Hair follicular keratinocyte (primary cell): ENCODE results near the gene GSPT2. TPM values are rescaled to one million over a fixed set of nuclear protein-coding genes. Genes with fewer than 3 reads are reported as not detected.

Source experiments
- total RNA-seq: library from RNA; depleted of rRNA; stranded (reverse); fragments of >200 nt; gene quantifications from 2 replicates; pipeline ENCODE4 v1.2.3, GENCODE V29; 2015

The GSPT2 gene
- 3.0 and 3.4 TPM in 2 replicates for total RNA-seq

DNA sequence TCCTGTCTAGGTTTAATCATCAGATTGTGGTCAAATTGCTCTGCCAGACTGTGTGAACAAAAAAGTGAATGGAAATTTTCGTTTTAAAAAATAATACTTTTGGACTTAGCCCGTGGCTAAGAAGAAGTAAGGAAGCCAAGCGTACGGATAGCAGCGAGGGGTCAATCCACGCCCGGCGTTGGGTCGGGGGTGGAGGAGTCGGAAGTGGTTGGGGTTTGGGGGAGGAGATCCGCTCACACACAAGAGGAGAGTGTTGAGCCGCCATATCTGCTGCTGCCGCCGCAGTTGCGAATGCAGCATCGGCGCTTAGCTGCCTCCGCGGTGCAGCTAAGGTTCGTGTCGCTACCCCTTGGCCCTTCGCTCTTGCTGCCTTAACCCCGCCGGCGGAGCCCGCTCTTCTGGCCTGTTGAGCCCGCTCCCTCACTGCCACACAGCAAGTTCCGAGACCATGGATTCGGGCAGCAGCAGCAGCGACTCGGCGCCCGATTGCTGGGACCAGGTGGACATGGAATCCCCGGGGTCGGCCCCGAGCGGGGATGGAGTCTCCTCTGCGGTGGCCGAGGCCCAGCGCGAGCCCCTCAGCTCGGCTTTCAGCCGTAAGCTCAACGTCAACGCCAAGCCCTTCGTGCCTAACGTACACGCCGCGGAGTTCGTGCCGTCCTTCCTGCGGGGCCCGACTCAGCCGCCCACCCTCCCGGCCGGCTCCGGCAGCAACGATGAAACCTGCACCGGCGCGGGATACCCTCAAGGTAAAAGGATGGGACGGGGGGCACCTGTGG lies at the start of gene GSPT2:
GSPT2 (plus strand) TSS at position 264 of the 779 bp plus-strand sequence; CDS start at position 449, 185 bp downstream.

DNA sequence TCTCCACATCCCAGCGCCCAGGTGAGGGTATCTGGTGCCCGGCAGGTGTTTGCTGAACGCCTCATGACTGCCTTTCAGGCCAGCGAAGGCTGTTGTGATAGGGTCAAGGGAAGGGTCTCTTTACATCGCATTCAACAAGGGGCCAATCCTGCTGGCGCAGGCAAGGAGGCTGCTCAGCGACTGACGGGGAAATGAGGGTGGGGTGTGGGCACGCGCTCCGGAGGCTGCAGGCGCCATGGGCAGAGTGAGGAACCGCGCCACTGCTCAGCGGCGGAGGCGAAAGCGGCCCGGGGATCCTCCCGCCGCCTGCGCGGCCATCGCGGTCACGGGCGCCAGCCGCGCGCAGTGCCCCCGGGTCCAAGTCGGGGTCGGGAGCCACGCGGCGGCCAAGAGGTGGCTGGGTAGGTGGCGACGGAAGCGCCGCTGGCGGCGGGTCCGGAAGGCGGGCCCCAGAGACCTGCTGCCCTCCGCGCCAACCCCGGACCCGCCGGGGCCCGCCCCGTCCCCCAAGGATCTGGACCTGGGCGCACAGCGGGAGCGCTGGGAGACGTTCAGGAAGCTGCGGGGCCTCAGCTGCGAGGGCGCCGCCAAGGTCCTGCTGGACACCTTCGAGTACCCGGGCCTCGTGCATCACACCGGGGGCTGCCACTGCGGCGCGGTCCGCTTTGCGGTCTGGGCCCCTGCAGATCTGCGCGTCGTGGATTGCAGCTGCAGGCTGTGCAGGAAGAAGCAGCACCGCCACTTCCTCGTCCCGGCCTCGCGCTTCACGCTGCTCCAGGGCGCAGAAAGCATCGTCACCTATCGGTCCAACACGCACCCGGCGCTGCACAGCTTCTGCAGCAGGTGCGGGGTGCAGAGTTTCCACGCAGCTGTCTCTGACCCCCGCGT lies 32.7 kb upstream of the GSPT2 start, which contains the start of gene CENPVL1:
CENPVL1 (plus strand) TSS at position 236 of the 888 bp plus-strand sequence; CDS start at position 236, 0 bp downstream.

Other genes with a start within 250 kb of the GSPT2 start
- gene NUDT11, start 246.8 kb upstream of the GSPT2 start, total RNA-seq = 11.3 and 12.5 TPM in 2 replicates
- gene CENPVL3, start 124.5 kb upstream of the GSPT2 start, total RNA-seq = 0.08 TPM in 1 of 2 replicates, not detected in the other
- gene CENPVL2, start 60.6 kb upstream of the GSPT2 start, total RNA-seq = not detected in 2 replicates
- not detected in 2 replicates for gene CENPVL1, start 32.9 kb upstream of the GSPT2 start, total RNA-seq
- 88.1 and 89.5 TPM in 2 replicates for gene MAGED1, start 150.2 kb downstream of the GSPT2 start, total RNA-seq